H4 (cell line): ENCODE data around the gene SLF2. TPM values are rescaled to one million over a fixed set of nuclear protein-coding genes. Genes with fewer than 3 reads are reported as not detected.

ENCODE experiments used
- DNase-seq: peaks from one replicate; pipeline ENCODE4 v3.0.0-alpha.2; 2015; ENCODE audit warnings: low spot score
- total RNA-seq: library from RNA; depleted of rRNA; stranded (reverse); fragments of >200 nt; shearing (Covaris generic); gene quantifications from 2 replicates; pipeline ENCODE4 v1.2.3, GENCODE V29; 2014; rRNA removed

Gene SLF2
- 13.9 and 14.0 TPM in 2 replicates for total RNA-seq

GRCh38 chr10:100912605-100913469 lies at the start of gene SLF2:
Gene SLF2, plus strand, starts transcription at chr10:100912963. Its CDS starts 148 bp downstream, at chr10:100913111.
- peak; percentile 97 for DNase-seq

GRCh38 chr10:100863433-100863832 lies 49.3 kb upstream of the SLF2 start:
- DNase-seq: no peak

- no peak for DNase-seq
Measured at GRCh38 chr10:100864036-100864885, 48.5 kb upstream of the SLF2 start.

- no peak for DNase-seq
Measured at GRCh38 chr10:100864978-100865377, 47.8 kb upstream of the SLF2 start.

- no peak for DNase-seq
Measured at GRCh38 chr10:100866010-100866409, 46.8 kb upstream of the SLF2 start.

GRCh38 chr10:100866575-100867098 lies 46.1 kb upstream of the SLF2 start:
- no peak for DNase-seq

GRCh38 chr10:100867261-100867963 lies 45.4 kb upstream of the SLF2 start:
- no peak for DNase-seq

GRCh38 chr10:100868382-100868781 lies 44.4 kb upstream of the SLF2 start:
- DNase-seq: no peak

GRCh38 chr10:100869399-100869798 lies 43.4 kb upstream of the SLF2 start:
- no peak for DNase-seq

GRCh38 chr10:100872034-100872791 lies 40.5 kb upstream of the SLF2 start:
- peak; percentile 41 for DNase-seq

- no peak for DNase-seq
Measured at GRCh38 chr10:100873146-100873826, 39.5 kb upstream of the SLF2 start.

- DNase-seq: no peak
Measured at GRCh38 chr10:100873827-100874326, 38.9 kb upstream of the SLF2 start.

GRCh38 chr10:100874702-100875483 lies 37.9 kb upstream of the SLF2 start:
- DNase-seq: no peak

GRCh38 chr10:100875484-100876166 lies 37.1 kb upstream of the SLF2 start:
- no peak for DNase-seq

GRCh38 chr10:100876585-100877460 lies 35.9 kb upstream of the SLF2 start:
- no peak for DNase-seq

GRCh38 chr10:100877461-100877850 lies 35.3 kb upstream of the SLF2 start:
- no peak for DNase-seq

- peak; percentile 75 for DNase-seq
Measured at GRCh38 chr10:100878291-100878910, 34.4 kb upstream of the SLF2 start.
